AG04450 (cell line): Measurements from ENCODE around the gene TMEM45B. TPM values are rescaled to one million over a fixed set of nuclear protein-coding genes. Genes with fewer than 3 reads are reported as not detected.
"Not testable (repeated sequence)": the region's sequence is repeated elsewhere in the genome, so short reads cannot be mapped to it uniquely, and the experiment has no call there.

ENCODE experiments used
- CTCF ChIA-PET: fragments of 300-600, 350-600 bp; formaldehyde crosslinking; extraction: SDS; loops from one replicate; lab custom pipeline; 2022; ENCODE audit warnings: antibody characterized with exemption, inconsistent platforms; lab: Charles Lee
- POLR2A ChIA-PET: fragments of 350-600 bp; formaldehyde crosslinking; extraction: SDS; loops from one replicate; lab custom pipeline; 2021; ENCODE audit warnings: antibody characterized with exemption, inconsistent platforms; lab: Yijun Ruan, JAX
- DNase-seq: peaks from one replicate; pipeline ENCODE4 v3.0.0-alpha.2; 2011; ENCODE audit warnings: low read depth, low spot score
- H3K27ac ChIP-seq: one replicate; pipeline ENCODE4 v1.5.1; 2012; ENCODE audit warnings: low read depth, low read length, control low read depth
- H3K27me3 ChIP-seq: one replicate; pipeline ENCODE4 v1.6.0; 2012; ENCODE audit warnings: low read length; ENCODE audit not compliant: control insufficient read depth, insufficient read depth
- H3K4me3 ChIP-seq: 2 replicates; pipeline ENCODE4 v1.5.1; 2011; ENCODE audit warnings: mild to moderate bottlenecking, low read depth, low read length, control low read depth
- H3K9me3 ChIP-seq: 2 replicates; pipeline ENCODE4 v1.5.1; 2012; ENCODE audit warnings: low read length; ENCODE audit not compliant: control insufficient read depth, insufficient read depth
- polyA plus RNA-seq: library from polyadenylated mRNA; depleted of rRNA; stranded (reverse); fragments of >200 nt; gene quantifications from 2 replicates; pipeline ENCODE4 v1.2.3, GENCODE V29; 2011
- TF ChIP-seq, protein P1 (sequence below): IDR thresholded peaks from 2 replicates; pipeline ENCODE4 v1.5.1; 2011; ENCODE audit warnings: low read depth, low read length, control low read depth, inconsistent platforms

Gene TMEM45B
- polyA plus RNA-seq, 1 experiment = not detected

DNA sequence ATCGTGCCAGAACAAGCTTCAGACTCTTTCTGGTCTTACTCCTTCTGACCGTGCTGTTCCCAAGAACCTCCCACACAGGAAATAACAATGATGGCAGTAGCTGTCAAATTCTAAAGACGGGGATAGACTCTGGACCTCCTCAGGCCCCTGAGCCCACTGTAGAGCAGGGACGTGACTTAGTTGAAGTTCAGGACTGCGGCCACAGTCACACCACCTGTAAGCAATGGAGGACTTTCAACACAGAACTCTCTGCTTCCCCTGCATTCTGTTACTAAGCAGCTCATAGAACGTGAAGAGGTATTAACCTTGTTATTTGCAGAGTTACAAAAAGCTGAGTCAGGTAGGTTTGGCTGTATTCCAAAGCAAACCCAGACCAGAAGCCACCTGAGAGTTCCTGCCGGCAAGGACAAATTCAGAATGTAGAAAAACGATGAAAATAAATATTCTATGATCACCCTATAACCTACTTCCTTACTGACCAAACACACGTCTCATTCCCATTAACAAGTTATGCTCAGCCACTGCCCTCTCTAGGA lies 12.7 kb downstream of the TMEM45B start:
- DNase-seq = no peak
- no peak overlapping the region for H3K27ac ChIP-seq
- H3K4me3 ChIP-seq = no peak overlapping the region
- TF ChIP-seq, protein P1, sequence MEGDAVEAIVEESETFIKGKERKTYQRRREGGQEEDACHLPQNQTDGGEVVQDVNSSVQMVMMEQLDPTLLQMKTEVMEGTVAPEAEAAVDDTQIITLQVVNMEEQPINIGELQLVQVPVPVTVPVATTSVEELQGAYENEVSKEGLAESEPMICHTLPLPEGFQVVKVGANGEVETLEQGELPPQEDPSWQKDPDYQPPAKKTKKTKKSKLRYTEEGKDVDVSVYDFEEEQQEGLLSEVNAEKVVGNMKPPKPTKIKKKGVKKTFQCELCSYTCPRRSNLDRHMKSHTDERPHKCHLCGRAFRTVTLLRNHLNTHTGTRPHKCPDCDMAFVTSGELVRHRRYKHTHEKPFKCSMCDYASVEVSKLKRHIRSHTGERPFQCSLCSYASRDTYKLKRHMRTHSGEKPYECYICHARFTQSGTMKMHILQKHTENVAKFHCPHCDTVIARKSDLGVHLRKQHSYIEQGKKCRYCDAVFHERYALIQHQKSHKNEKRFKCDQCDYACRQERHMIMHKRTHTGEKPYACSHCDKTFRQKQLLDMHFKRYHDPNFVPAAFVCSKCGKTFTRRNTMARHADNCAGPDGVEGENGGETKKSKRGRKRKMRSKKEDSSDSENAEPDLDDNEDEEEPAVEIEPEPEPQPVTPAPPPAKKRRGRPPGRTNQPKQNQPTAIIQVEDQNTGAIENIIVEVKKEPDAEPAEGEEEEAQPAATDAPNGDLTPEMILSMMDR = no peak
- POLR2A ChIA-PET = no interaction called here
- peaks cover 2% of the 10 kb centered on the region for H3K27me3 ChIP-seq
- no peaks in the 10 kb centered on the region for H3K9me3 ChIP-seq
- CTCF ChIA-PET = no interaction called here

GRCh38 chr11:129829497-129829896 lies 13.8 kb downstream of the TMEM45B start:
- DNase-seq, POLR2A ChIA-PET, H3K27ac ChIP-seq, H3K9me3 ChIP-seq, CTCF ChIA-PET, H3K4me3 ChIP-seq, H3K27me3 ChIP-seq: not testable (repeated sequence)

DNA sequence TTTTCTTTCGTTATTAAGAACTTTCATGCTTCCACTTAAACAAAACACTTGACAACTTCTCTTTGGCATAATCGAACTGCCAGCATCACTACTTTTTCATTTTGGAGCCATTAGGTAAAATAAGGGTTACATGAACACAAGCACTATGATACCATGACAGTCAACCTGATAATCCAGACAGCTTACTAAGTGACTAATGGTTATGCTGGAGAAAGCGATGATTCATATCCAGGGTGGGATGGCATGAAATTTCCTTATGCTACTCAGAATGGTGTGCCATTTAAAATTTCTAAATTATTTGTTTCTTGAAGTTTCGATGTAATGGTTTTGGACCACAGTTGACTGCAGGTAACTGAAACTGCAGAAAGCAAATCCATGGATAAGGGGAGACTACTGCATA lies 15.6 kb downstream of the TMEM45B start:
- H3K27ac ChIP-seq, H3K27me3 ChIP-seq, H3K4me3 ChIP-seq, DNase-seq, POLR2A ChIA-PET, H3K9me3 ChIP-seq, CTCF ChIA-PET: not testable (repeated sequence)

GRCh38 chr11:129833260-129833659 lies 17.6 kb downstream of the TMEM45B start:
- H3K27ac ChIP-seq, CTCF ChIA-PET, DNase-seq, H3K4me3 ChIP-seq, H3K9me3 ChIP-seq, H3K27me3 ChIP-seq, POLR2A ChIA-PET: not testable (repeated sequence)

- DNase-seq, H3K4me3 ChIP-seq, H3K27ac ChIP-seq, H3K9me3 ChIP-seq, POLR2A ChIA-PET, CTCF ChIA-PET: not testable (repeated sequence)
- H3K27me3 ChIP-seq = peaks cover 17% of the 10 kb centered on the region
Measured at GRCh38 chr11:129836423-129836891, 20.8 kb downstream of the TMEM45B start.

DNA sequence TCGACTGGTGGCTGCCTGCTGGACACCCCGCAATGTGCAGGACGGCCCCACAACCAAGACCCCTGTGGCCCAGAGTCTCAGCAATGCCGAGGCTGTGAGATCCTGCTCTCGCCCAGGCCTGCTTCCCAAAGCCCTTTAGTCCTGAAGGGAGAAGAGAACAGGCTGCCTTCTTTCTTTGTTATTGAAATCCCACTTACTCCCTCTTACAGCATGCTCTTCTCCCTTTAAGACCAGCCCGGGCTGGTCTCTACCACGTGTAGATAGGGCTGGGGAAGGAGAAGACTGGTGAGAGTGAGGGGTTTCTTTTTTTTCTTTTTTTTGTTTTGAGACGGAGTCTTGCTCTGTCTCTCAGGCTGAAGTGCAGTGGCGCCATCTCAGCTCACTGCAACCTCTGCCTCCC lies 21.3 kb downstream of the TMEM45B start:
- H3K4me3 ChIP-seq = no peak overlapping the region
- TF ChIP-seq, protein P1 = no peak
- POLR2A ChIA-PET = no interaction called here
- no peaks in the 10 kb centered on the region for H3K9me3 ChIP-seq
- H3K27ac ChIP-seq = no peak overlapping the region
- CTCF ChIA-PET = interaction anchor here (0.6 kb wide), 1 partner anchor 104 kb away, joined by 4 read pairs; no protein-coding TSS in a partner anchor
- H3K27me3 ChIP-seq = peaks cover 17% of the 10 kb centered on the region
- DNase-seq = no peak

DNA sequence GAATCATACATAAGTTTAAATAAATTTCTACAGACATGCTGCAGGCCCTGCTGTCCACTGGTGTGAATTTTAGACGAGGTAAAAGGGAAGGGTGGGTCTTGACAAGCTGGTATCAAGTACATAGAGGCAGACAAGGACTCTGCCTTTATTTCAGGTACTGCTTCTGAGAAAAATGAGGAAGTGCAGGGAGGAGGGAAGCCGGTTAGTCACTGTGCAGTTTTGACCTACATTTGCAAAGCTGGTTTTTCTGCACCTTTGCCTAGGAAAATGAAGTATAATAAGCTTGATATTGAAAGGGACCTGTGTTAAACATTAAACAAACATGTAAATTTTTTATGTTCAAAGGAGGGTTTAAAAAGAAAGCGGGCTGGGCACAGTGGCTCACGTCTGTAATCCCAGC lies 24.6 kb downstream of the TMEM45B start:
- H3K27me3 ChIP-seq = peaks cover 25% of the 10 kb centered on the region
- POLR2A ChIA-PET = no interaction called here
- no peak overlapping the region for H3K27ac ChIP-seq
- CTCF ChIA-PET = no interaction called here
- no peak overlapping the region for H3K4me3 ChIP-seq
- no peaks in the 10 kb centered on the region for H3K9me3 ChIP-seq
- TF ChIP-seq, protein P1 = no peak
- no peak for DNase-seq
